ENCODE results near the gene AK8. TPM values are rescaled to one million over a fixed set of nuclear protein-coding genes. Genes with fewer than 3 reads are reported as not detected.

Gene AK8
- total and polyA plus RNA-seq, 2 experiments from 2014 or later = 0.14 to 0.78 TPM

- DNase-seq (ENCODE audit: low spot score) (peak; percentile 24), ATAC-seq (peak; percentile 4; the same call in 1 of the 3 replicates)
- Histone ChIP-seq H3K4me1 (ENCODE audit: insufficient read depth) (peaks cover 19% of the 10 kb centered on the region), H3F3A (replicated peaks; ENCODE audit: low read depth) (no peaks in the 10 kb centered on the region), H4K20me1 (replicated peaks; ENCODE audit: insufficient read depth) (no peaks in the 10 kb centered on the region), H3K9me2 (ENCODE audit: insufficient read depth) (no peaks in the 10 kb centered on the region), H2AFZ (peak overlapping the region; percentile 38; the same call in 1 of the 2 replicates), H3K4me2 (no peak overlapping the region), H3K27me3 (ENCODE audit: insufficient read depth) (no peaks in the 10 kb centered on the region), H3K4me3 (no peak overlapping the region), H3K79me2 (replicated peaks; ENCODE audit: insufficient read depth) (no peaks in the 10 kb centered on the region), H3K27ac (ENCODE audit: low read depth) (no peak overlapping the region), H3K36me3 (ENCODE audit: insufficient read depth) (no peaks in the 10 kb centered on the region)
- H3K27me3 Mint-ChIP-seq (ENCODE audit: insufficient read depth, low read depth, poor library complexity) = peaks cover 32% of the 10 kb centered on the region
- no peak for TF ChIP-seq ZNF331 (CRISPR knock-in tag; IDR thresholded peaks at IDR 0.05; ENCODE audit: low read depth)
- no peak for TF ChIP-seq EZH2phosphoT487 (IDR thresholded peaks at IDR 0.05; ENCODE audit: unreplicated experiment)
- no peak for TF ChIP-seq ZNF462 (CRISPR knock-in tag; IDR thresholded peaks at IDR 0.05)
- TF ChIP-seq ETS1 (IDR thresholded peaks at IDR 0.05) = no peak
- no peak for TF ChIP-seq POLR2AphosphoS5 (IDR thresholded peaks at IDR 0.05; ENCODE audit: low read depth)
- no peak for TF ChIP-seq STAT1 (IDR thresholded peaks at IDR 0.05; ENCODE audit: unreplicated experiment)
- no peak for TF ChIP-seq EZH2 (IDR thresholded peaks at IDR 0.05; ENCODE audit: low read depth, unreplicated experiment)
- H3K36me3 Mint-ChIP-seq (ENCODE audit: low read depth) = no peaks in the 10 kb centered on the region
- peaks cover 27% of the 10 kb centered on the region for H3K4me1 Mint-ChIP-seq
- H3K27ac Mint-ChIP-seq = no peak overlapping the region
- H3K9me3 Mint-ChIP-seq = no peaks in the 10 kb centered on the region; the same call in 2 of the 3 replicates
- H3K4me3 Mint-ChIP-seq = no peak overlapping the region
These were observed 75.8 kb downstream of the AK8 start for GRCh38 chr9:132802121-132802795.

Data from GM23338 (cell line).